Uterus (tissue), 2 donors: ENCODE measurements around the gene MEIS1.

Source experiments
- POLR2A ChIP-seq, 2 donors: fragments of 450-650 bp; IDR thresholded peaks; one replicate each; pipeline ENCODE4 v1.6.1; 2016; ENCODE audit warnings: antibody characterized with exemption in 2 of 2, mild to moderate bottlenecking in 1 of 2, moderate library complexity in 1 of 2
- TF ChIP-seq, protein P1 (sequence below), 4 experiments: fragments of 200-600 bp in 2 of 4; fragments of 450-650 bp in 2 of 4; sonication (generic) in 2 of 4; IDR thresholded peaks; one replicate each; pipeline ENCODE4 v1.5.1; 2016 to 2019; ENCODE audit warnings: antibody characterized with exemption in 4 of 4, mild to moderate bottlenecking in 2 of 4, moderate library complexity in 1 of 4

DNA sequence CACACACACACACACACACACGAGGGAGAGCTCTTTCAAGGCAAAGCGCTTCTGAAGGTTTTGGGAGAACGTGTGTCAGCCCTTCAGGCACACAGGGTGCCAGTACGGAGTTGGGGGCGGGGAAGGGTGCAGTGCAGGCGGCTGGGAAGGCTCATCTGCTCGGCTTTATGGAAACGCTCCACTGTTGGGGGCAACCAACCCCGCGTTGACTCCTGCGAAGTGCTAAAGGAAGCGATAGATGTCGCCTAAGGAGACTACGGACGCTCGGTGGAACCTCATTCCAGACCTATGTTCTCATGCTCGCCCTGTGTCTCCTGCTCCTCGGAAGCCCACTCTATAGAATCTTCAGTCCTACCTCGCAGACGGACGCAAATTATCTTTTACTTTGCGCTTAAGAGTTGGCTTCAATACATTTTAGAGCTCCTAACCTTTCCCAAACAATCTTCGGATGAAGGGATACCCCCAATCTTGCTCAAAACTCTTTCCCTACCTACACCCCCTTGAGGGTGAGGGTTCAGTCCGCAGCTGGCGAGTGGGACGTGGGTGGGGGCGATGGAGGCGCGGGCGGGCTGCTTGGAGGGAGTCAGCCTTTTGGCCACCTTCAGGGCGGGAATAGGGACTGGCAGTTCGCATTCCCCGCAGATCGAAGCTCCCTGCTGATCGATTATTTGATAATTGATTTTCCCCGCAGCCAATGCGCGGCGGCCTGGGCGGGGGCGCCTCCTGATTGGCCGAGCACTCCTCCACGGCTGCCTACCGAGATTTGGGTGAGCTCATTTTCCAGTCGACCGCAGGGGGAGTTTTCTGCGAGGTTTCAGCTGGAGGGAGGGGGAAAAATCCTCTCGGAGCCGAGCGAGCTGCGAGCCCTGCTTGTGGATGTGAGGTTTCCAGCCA, 1.9 kb upstream of the MEIS1 start:
- peak; percentile 65 to 85 for TF ChIP-seq POLR2A (IDR thresholded peaks at IDR 0.05)
- TF ChIP-seq, protein P1, sequence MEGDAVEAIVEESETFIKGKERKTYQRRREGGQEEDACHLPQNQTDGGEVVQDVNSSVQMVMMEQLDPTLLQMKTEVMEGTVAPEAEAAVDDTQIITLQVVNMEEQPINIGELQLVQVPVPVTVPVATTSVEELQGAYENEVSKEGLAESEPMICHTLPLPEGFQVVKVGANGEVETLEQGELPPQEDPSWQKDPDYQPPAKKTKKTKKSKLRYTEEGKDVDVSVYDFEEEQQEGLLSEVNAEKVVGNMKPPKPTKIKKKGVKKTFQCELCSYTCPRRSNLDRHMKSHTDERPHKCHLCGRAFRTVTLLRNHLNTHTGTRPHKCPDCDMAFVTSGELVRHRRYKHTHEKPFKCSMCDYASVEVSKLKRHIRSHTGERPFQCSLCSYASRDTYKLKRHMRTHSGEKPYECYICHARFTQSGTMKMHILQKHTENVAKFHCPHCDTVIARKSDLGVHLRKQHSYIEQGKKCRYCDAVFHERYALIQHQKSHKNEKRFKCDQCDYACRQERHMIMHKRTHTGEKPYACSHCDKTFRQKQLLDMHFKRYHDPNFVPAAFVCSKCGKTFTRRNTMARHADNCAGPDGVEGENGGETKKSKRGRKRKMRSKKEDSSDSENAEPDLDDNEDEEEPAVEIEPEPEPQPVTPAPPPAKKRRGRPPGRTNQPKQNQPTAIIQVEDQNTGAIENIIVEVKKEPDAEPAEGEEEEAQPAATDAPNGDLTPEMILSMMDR (IDR thresholded peaks at IDR 0.05), result peak in 3 of 4 experiments; percentile 16 to 33 (median 17)
